ENCODE data around the gene STIM1.

GRCh38 chr11:4072668-4073285, 217.3 kb downstream of the STIM1 start:
- no peak for TF ChIP-seq EP300 (IDR thresholded peaks at IDR 0.05; ENCODE audit: borderline replicate concordance in 1 of 2, control insufficient read depth in 1 of 2, low read depth in 2 of 2, low read length in 2 of 2)
- no peak for TF ChIP-seq BHLHE40 (IDR thresholded peaks at IDR 0.05; ENCODE audit: borderline replicate concordance in 1 of 2, low read depth in 2 of 2, low read length in 1 of 2)
- TF ChIP-seq ZNF622 (IDR thresholded peaks at IDR 0.05), result no peak
- no peak for TF ChIP-seq ZBTB11 (CRISPR knock-in tag; IDR thresholded peaks at IDR 0.05)
- TF ChIP-seq POLR2A (IDR thresholded peaks at IDR 0.05; ENCODE audit: low read depth, low read length), result no peak
- no peak for TF ChIP-seq E2F4 (IDR thresholded peaks at IDR 0.05; ENCODE audit: low read depth, low read length)
- TF ChIP-seq POLR2AphosphoS5 (IDR thresholded peaks at IDR 0.05; ENCODE audit: low read length), result no peak
- no peak for TF ChIP-seq SP1 (IDR thresholded peaks at IDR 0.05; ENCODE audit: low read depth, low read length)
- TF ChIP-seq SIN3A (IDR thresholded peaks at IDR 0.05; ENCODE audit: low read depth, low read length), result no peak
- no peak for TF ChIP-seq ZNF217 (IDR thresholded peaks at IDR 0.05)
- peak; percentile 75 to 95 (median 83) for TF ChIP-seq CTCF (IDR thresholded peaks at IDR 0.05 in 2 of 3, conservative IDR thresholded peaks at IDR 0.05 in 1 of 3; ENCODE audit: control insufficient read depth in 2 of 3, extremely low read depth in 1 of 3, insufficient read depth in 1 of 3, low read depth in 3 of 3, low read length in 3 of 3)

Data from GM12878 (cell line).